GM23338 (cell line): ENCODE measurements around the gene CCDC196. TPM values are rescaled to one million over a fixed set of nuclear protein-coding genes. Genes with fewer than 3 reads are reported as not detected.
A peak's percentile ranks its signal among the peaks of the same experiment; 100 is the strongest.

ENCODE experiments used
- ATAC-seq: fragments of 200-7000 bp; cut with Tn5 transposase; 3 replicates; pipeline ENCODE4 v1.9.1; 2020
- DNase-seq: peaks from one replicate; pipeline ENCODE4 v3.0.0-alpha.2; 2015; ENCODE audit warnings: low spot score
- H2AFZ ChIP-seq: fragments of 200-600 bp; sonication (generic); 2 replicates; pipeline ENCODE4 v1.8.0; 2016; ENCODE audit warnings: antibody characterized with exemption, mild to moderate bottlenecking, moderate library complexity
- H3F3A ChIP-seq: fragments of 200-600 bp; sonication (generic); replicated peaks from 2 replicates; pipeline ENCODE4 v1.8.0; 2017; ENCODE audit warnings: antibody characterized with exemption, mixed run types, low read depth
- H3K27ac ChIP-seq: fragments of 200-600 bp; sonication (generic); 2 replicates; pipeline ENCODE4 v1.6.1; 2016; ENCODE audit warnings: low read depth
- H3K27me3 ChIP-seq: fragments of 200-600 bp; sonication (generic); 2 replicates; pipeline ENCODE4 v1.8.0; 2016; ENCODE audit warnings: mild to moderate bottlenecking, mixed run types, moderate library complexity; ENCODE audit not compliant: insufficient read depth
- H3K36me3 ChIP-seq: fragments of 200-600 bp; sonication (generic); 2 replicates; pipeline ENCODE4 v1.8.0; 2016; ENCODE audit warnings: mild to moderate bottlenecking; ENCODE audit not compliant: insufficient read depth
- H3K4me1 ChIP-seq: fragments of 200-600 bp; sonication (generic); 2 replicates; pipeline ENCODE4 v1.8.0; 2016; ENCODE audit warnings: mild to moderate bottlenecking, moderate library complexity; ENCODE audit not compliant: insufficient read depth
- H3K4me2 ChIP-seq: fragments of 200-600 bp; sonication (generic); 2 replicates; pipeline ENCODE4 v1.7.1; 2017; ENCODE audit warnings: mixed run types
- H3K4me3 ChIP-seq: fragments of 200-600 bp; sonication (generic); 2 replicates; pipeline ENCODE4 v1.6.1; 2016; ENCODE audit warnings: mixed run types
- H3K79me2 ChIP-seq: fragments of 200-600 bp; sonication (generic); replicated peaks from 2 replicates; pipeline ENCODE4 v1.8.0; 2017; ENCODE audit warnings: mild to moderate bottlenecking; ENCODE audit not compliant: insufficient read depth
- H3K9me2 ChIP-seq: fragments of 200-600 bp; sonication (generic); 2 replicates; pipeline ENCODE4 v1.8.0; 2017; ENCODE audit not compliant: insufficient read depth
- H4K20me1 ChIP-seq: fragments of 200-600 bp; sonication (generic); replicated peaks from 2 replicates; pipeline ENCODE4 v1.8.0; 2017; ENCODE audit warnings: mild to moderate bottlenecking; ENCODE audit not compliant: insufficient read depth
- H3K27ac Mint-ChIP-seq: 2 replicates; pipeline ENCODE4 v1.8.0; 2020; ENCODE audit warnings: inconsistent platforms, mild to moderate bottlenecking, moderate library complexity, mixed read lengths
- H3K27me3 Mint-ChIP-seq: 3 replicates; pipeline ENCODE4 v1.8.0; 2022; ENCODE audit warnings: low read depth, mild to moderate bottlenecking, moderate library complexity, mixed read lengths, inconsistent platforms; ENCODE audit not compliant: insufficient read depth, poor library complexity
- H3K36me3 Mint-ChIP-seq: 3 replicates; pipeline ENCODE4 v1.8.0; 2021; ENCODE audit warnings: low read depth, mild to moderate bottlenecking, inconsistent platforms, moderate library complexity, mixed read lengths
- H3K4me1 Mint-ChIP-seq: 3 replicates; pipeline ENCODE4 v1.8.0; 2020; ENCODE audit warnings: mild to moderate bottlenecking, inconsistent platforms, mixed read lengths
- H3K4me3 Mint-ChIP-seq: 3 replicates; pipeline ENCODE4 v1.8.0; 2021; ENCODE audit warnings: moderate library complexity, mild to moderate bottlenecking, inconsistent platforms, mixed read lengths
- H3K9me3 Mint-ChIP-seq: 3 replicates; pipeline ENCODE4 v1.8.0; 2020; ENCODE audit warnings: moderate library complexity, mild to moderate bottlenecking, inconsistent platforms, mixed read lengths
- CREB1 ChIP-seq: fragments of 250-450 bp; sonication (Bioruptor Pico); IDR thresholded peaks from 2 replicates; pipeline ENCODE4 v1.5.0; 2020; ENCODE audit warnings: low read depth, mild to moderate bottlenecking, moderate library complexity
- ETS1 ChIP-seq: IDR thresholded peaks from 2 replicates; pipeline ENCODE4 v1.6.1; 2016; ENCODE audit warnings: antibody characterized with exemption
- EZH2 ChIP-seq: fragments of 200-600 bp; sonication (generic); IDR thresholded peaks from one replicate; pipeline ENCODE4 v1.8.0; 2017; ENCODE audit warnings: antibody characterized with exemption, mild to moderate bottlenecking, low read depth; ENCODE audit not compliant: unreplicated experiment
- EZH2phosphoT487 ChIP-seq: fragments of 200-600 bp; sonication (generic); IDR thresholded peaks from one replicate; pipeline ENCODE4 v1.8.1; 2018; ENCODE audit warnings: antibody characterized with exemption; ENCODE audit not compliant: unreplicated experiment
- JUNB ChIP-seq: IDR thresholded peaks from one replicate; pipeline ENCODE4 v1.6.1; 2016; ENCODE audit warnings: antibody characterized with exemption; ENCODE audit not compliant: unreplicated experiment
- POLR2AphosphoS5 ChIP-seq: IDR thresholded peaks from 2 replicates; pipeline ENCODE4 v1.6.1; 2016; ENCODE audit warnings: antibody characterized with exemption, low read depth
- STAT1 ChIP-seq: IDR thresholded peaks from one replicate; pipeline ENCODE4 v1.6.1; 2016; ENCODE audit warnings: antibody characterized with exemption; ENCODE audit not compliant: unreplicated experiment
- ZNF114 ChIP-seq: fragments of 250-450 bp; sonication (Bioruptor Pico); IDR thresholded peaks from 2 replicates; pipeline ENCODE4 v1.5.0; 2020; ENCODE audit warnings: mild to moderate bottlenecking, moderate library complexity
- ZNF331 ChIP-seq: fragments of 250-450 bp; sonication (Bioruptor Pico); IDR thresholded peaks from 2 replicates; pipeline ENCODE4 v1.5.0; 2020; ENCODE audit warnings: low read depth, mild to moderate bottlenecking, moderate library complexity
- ZNF462 ChIP-seq: fragments of 250-450 bp; sonication (Bioruptor Pico); IDR thresholded peaks from 2 replicates; pipeline ENCODE4 v1.5.0; 2020; ENCODE audit warnings: mild to moderate bottlenecking, moderate library complexity
- polyA plus RNA-seq: library from polyadenylated mRNA; unstranded; fragments of >200 nt; fragmentation: Nextera tagmentation; extraction: Ambion mirVana; gene quantifications from 2 replicates; pipeline ENCODE4 v1.2.1, GENCODE V29; 2016
- total RNA-seq: library from RNA; depleted of rRNA; stranded (reverse); fragments of >200 nt; shearing (Covaris generic); gene quantifications from 2 replicates; pipeline ENCODE4 v1.2.3, GENCODE V29; 2014
- TF ChIP-seq, protein P1 (sequence below): IDR thresholded peaks from one replicate; pipeline ENCODE4 v1.6.1; 2018; ENCODE audit warnings: antibody characterized with exemption; ENCODE audit not compliant: unreplicated experiment

Gene CCDC196
- total and polyA plus RNA-seq, 2 experiments from 2014 or later: 0.27 TPM; not detected in 1

- peaks cover 52% of the 10 kb centered on the region for H3K79me2 ChIP-seq
- peak overlapping the region; percentile 91 for H3K4me3 ChIP-seq
- peaks cover 18% of the 10 kb centered on the region; the same call in 1 of the 2 replicates for H4K20me1 ChIP-seq
- H3K27ac ChIP-seq: no peak overlapping the region
- Mint-ChIP-seq H3K36me3 (no peaks in the 10 kb centered on the region; the same call in 2 of the 3 replicates), H3K27me3 (peaks cover 26% of the 10 kb centered on the region), H3K27ac (no peak overlapping the region), H3K4me1 (peaks cover 9% of the 10 kb centered on the region), H3K4me3 (peak overlapping the region; percentile 85), H3K9me3 (no peaks in the 10 kb centered on the region)
- no peaks in the 10 kb centered on the region for H3K36me3 ChIP-seq
- H3K4me1 ChIP-seq: peaks cover 12% of the 10 kb centered on the region
- H3K9me2 ChIP-seq: no peaks in the 10 kb centered on the region
- DNase-seq (peak; percentile 55), ATAC-seq (peak; percentile 39)
- H3F3A ChIP-seq: peaks cover 5% of the 10 kb centered on the region
- peak overlapping the region; percentile 93 for H3K4me2 ChIP-seq
- TF ChIP-seq POLR2AphosphoS5 (no peak), EZH2phosphoT487 (no peak), CREB1 (CRISPR knock-in tag) (no peak), ZNF114 (CRISPR knock-in tag) (no peak), EZH2 (no peak), JUNB (no peak), ETS1 (no peak), STAT1 (no peak), ZNF462 (no peak), ZNF331 (CRISPR knock-in tag) (no peak)
- TF ChIP-seq, protein P1, sequence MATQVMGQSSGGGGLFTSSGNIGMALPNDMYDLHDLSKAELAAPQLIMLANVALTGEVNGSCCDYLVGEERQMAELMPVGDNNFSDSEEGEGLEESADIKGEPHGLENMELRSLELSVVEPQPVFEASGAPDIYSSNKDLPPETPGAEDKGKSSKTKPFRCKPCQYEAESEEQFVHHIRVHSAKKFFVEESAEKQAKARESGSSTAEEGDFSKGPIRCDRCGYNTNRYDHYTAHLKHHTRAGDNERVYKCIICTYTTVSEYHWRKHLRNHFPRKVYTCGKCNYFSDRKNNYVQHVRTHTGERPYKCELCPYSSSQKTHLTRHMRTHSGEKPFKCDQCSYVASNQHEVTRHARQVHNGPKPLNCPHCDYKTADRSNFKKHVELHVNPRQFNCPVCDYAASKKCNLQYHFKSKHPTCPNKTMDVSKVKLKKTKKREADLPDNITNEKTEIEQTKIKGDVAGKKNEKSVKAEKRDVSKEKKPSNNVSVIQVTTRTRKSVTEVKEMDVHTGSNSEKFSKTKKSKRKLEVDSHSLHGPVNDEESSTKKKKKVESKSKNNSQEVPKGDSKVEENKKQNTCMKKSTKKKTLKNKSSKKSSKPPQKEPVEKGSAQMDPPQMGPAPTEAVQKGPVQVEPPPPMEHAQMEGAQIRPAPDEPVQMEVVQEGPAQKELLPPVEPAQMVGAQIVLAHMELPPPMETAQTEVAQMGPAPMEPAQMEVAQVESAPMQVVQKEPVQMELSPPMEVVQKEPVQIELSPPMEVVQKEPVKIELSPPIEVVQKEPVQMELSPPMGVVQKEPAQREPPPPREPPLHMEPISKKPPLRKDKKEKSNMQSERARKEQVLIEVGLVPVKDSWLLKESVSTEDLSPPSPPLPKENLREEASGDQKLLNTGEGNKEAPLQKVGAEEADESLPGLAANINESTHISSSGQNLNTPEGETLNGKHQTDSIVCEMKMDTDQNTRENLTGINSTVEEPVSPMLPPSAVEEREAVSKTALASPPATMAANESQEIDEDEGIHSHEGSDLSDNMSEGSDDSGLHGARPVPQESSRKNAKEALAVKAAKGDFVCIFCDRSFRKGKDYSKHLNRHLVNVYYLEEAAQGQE: no peak
- H3K27me3 ChIP-seq: peaks cover 19% of the 10 kb centered on the region
- peak overlapping the region; percentile 94 for H2AFZ ChIP-seq
Observed at GRCh38 chr14:66508846-66509621, 22.9 kb downstream of the CCDC196 start.
